ENCODE measurements around the gene MYH10. TPM values are rescaled to one million over a fixed set of nuclear protein-coding genes. Genes with fewer than 3 reads are reported as not detected.

Gene MYH10
- total and polyA plus RNA-seq, 9 of the 15 experiments (the other 6 are each of a cell fraction or from before 2014, with no cell fraction given): 16.3 to 95.3 (median 39.7) TPM

- no peak for TF ChIP-seq CBX2 (IDR thresholded peaks at IDR 0.05; ENCODE audit: insufficient read depth, low read length, poor library complexity, severe bottlenecking)
Measured at GRCh38 chr17:8555062-8555461, 75.5 kb downstream of the MYH10 start (continued).

- intact Hi-C loops (cut with micrococcal nuclease): no loop called here
- no peak overlapping the region for H3K9ac ChIP-seq (ENCODE audit: insufficient read depth in 1 of 2, low read depth in 2 of 2, low read length in 2 of 2)
- FAIRE-seq: no peak
- no peaks in the 10 kb centered on the region for H3K9me3 ChIP-seq (replicated peaks; ENCODE audit: control insufficient read depth, insufficient read depth, low read depth, low read length)
- peak; percentile 40 for TF ChIP-seq NFIC (IDR thresholded peaks at IDR 0.05)
- TF ChIP-seq ZNF507 (tag; conservative IDR thresholded peaks at IDR 0.05): no peak
- no peak for TF ChIP-seq HDAC8 (tag; IDR thresholded peaks at IDR 0.05)
- no peak for TF ChIP-seq KDM1A (IDR thresholded peaks at IDR 0.05)
- no peaks in the 10 kb centered on the region; a peak in 1 of 5 replicates for H3K4me1 ChIP-seq (replicated peaks in 1 of 2; ENCODE audit: control insufficient read depth in 2 of 2, insufficient read depth in 2 of 2, low read length in 2 of 2)
- no peaks in the 10 kb centered on the region for H3K27me3 ChIP-seq (ENCODE audit: control insufficient read depth in 2 of 2, insufficient read depth in 2 of 2, low read length in 2 of 2)
- no peak overlapping the region for H3K27ac ChIP-seq (ENCODE audit: extremely low read depth, low read depth, low read length)
- H3K9me1 ChIP-seq (ENCODE audit: control insufficient read depth, insufficient read depth, low read length): no peaks in the 10 kb centered on the region
- ATAC-seq: no peak
- WGBS (ENCODE audit: insufficient coverage, low coverage, missing lambda C conversion rate): 97% methylated on average over 6 of the region's 9 CpGs
- H4K20me1 ChIP-seq (replicated peaks; ENCODE audit: control insufficient read depth, insufficient read depth, low read length): no peaks in the 10 kb centered on the region
- no TSS peak for BruUV-seq (replicated peaks)
- CTCF ChIA-PET (ENCODE audit: low intra/inter-chr PET ratio): no interaction called here
- DNase-seq (ENCODE audit: extremely low read depth in 1 of 4, low spot score in 3 of 4): no peak
- peaks cover 46% of the 10 kb centered on the region for H3K36me3 ChIP-seq (ENCODE audit: control insufficient read depth, insufficient read depth, low read length)
- in situ Hi-C loops (cut with MboI): no loop called here
- H2AFZ ChIP-seq (ENCODE audit: low read depth, low read length): no peak overlapping the region
- no peak overlapping the region for H3K4me2 ChIP-seq (ENCODE audit: insufficient read depth, low read length)
- POLR2A ChIA-PET: no interaction called here
- H3K4me3 ChIP-seq: no peak overlapping the region
- H3K79me2 ChIP-seq (ENCODE audit: control insufficient read depth, insufficient read depth, low read length): peaks cover 6% of the 10 kb centered on the region; the same call in 1 of the 3 replicates
Measured at GRCh38 chr17:8552577-8553320, 77.8 kb downstream of the MYH10 start.

All from K562 (cell line).